GM12878 (cell line): Measurements from ENCODE around the gene WWOX.

Experiments
- MXI1 ChIP-seq: fragments of 150-350 bp; IDR thresholded peaks from 2 replicates; pipeline ENCODE4 v1.6.1; 2011; ENCODE audit warnings: low read depth, mild to moderate bottlenecking, inconsistent platforms, low read length, improper control_type of control experiment
- POLR2AphosphoS5 ChIP-seq: IDR thresholded peaks from 2 replicates; pipeline ENCODE4 v1.6.1; 2011; ENCODE audit warnings: mild to moderate bottlenecking, low read length, inconsistent platforms
- TF ChIP-seq, protein P1 (sequence below), 3 experiments: IDR thresholded peaks in 2 of 3; conservative IDR thresholded peaks in 1 of 3; 2 replicates each; pipeline ENCODE4 v1.5.1; 2011; ENCODE audit warnings: low read depth in 3 of 3, low read length in 3 of 3, mild to moderate bottlenecking in 3 of 3, control low read depth in 2 of 3, moderate library complexity in 2 of 3, inconsistent platforms in 1 of 3, mixed read lengths in 1 of 3; ENCODE audit not compliant: control insufficient read depth in 2 of 3, insufficient read depth in 1 of 3; ENCODE audit errors: extremely low read depth in 1 of 3

- TF ChIP-seq MXI1 (no peak), POLR2AphosphoS5 (no peak)
- TF ChIP-seq, protein P1, sequence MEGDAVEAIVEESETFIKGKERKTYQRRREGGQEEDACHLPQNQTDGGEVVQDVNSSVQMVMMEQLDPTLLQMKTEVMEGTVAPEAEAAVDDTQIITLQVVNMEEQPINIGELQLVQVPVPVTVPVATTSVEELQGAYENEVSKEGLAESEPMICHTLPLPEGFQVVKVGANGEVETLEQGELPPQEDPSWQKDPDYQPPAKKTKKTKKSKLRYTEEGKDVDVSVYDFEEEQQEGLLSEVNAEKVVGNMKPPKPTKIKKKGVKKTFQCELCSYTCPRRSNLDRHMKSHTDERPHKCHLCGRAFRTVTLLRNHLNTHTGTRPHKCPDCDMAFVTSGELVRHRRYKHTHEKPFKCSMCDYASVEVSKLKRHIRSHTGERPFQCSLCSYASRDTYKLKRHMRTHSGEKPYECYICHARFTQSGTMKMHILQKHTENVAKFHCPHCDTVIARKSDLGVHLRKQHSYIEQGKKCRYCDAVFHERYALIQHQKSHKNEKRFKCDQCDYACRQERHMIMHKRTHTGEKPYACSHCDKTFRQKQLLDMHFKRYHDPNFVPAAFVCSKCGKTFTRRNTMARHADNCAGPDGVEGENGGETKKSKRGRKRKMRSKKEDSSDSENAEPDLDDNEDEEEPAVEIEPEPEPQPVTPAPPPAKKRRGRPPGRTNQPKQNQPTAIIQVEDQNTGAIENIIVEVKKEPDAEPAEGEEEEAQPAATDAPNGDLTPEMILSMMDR (IDR thresholded peaks at IDR 0.05 in 2 of 3, conservative IDR thresholded peaks at IDR 0.05 in 1 of 3; ENCODE audit: control insufficient read depth in 2 of 3, extremely low read depth in 1 of 3, insufficient read depth in 1 of 3, low read depth in 3 of 3, low read length in 3 of 3) = no peak
Measured at GRCh38 chr16:78852081-78852635, 752.7 kb downstream of the WWOX start.
